Measurements from ENCODE around the gene SEMA6B.

Gene SEMA6B

GRCh38 chr19:4538601-4538954, 20.9 kb downstream of the SEMA6B start:
- TF ChIP-seq FOXP2 (optimal IDR thresholded peaks at IDR 0.05; ENCODE audit: borderline replicate concordance, extremely low read depth, extremely low read length, insufficient read depth) (no peak), REST (IDR thresholded peaks at IDR 0.05; ENCODE audit: insufficient read depth in 1 of 2, low read depth in 2 of 2, low read length in 2 of 2) (no peak), TAF1 (IDR thresholded peaks at IDR 0.05; ENCODE audit: borderline replicate concordance, insufficient read depth, low read length) (no peak), POLR2AphosphoS5 (IDR thresholded peaks at IDR 0.05; ENCODE audit: low read depth, low read length) (no peak), SIN3A (IDR thresholded peaks at IDR 0.05; ENCODE audit: borderline replicate concordance, insufficient read depth, low read length) (no peak)

GRCh38 chr19:4537953-4538600, 21.4 kb downstream of the SEMA6B start:
- no peak for TF ChIP-seq SIN3A (IDR thresholded peaks at IDR 0.05; ENCODE audit: borderline replicate concordance, insufficient read depth, low read length)
- TF ChIP-seq TAF1 (IDR thresholded peaks at IDR 0.05; ENCODE audit: borderline replicate concordance, insufficient read depth, low read length): no peak
- no peak for TF ChIP-seq REST (IDR thresholded peaks at IDR 0.05; ENCODE audit: insufficient read depth in 1 of 2, low read depth in 2 of 2, low read length in 2 of 2)
- no peak for TF ChIP-seq POLR2AphosphoS5 (IDR thresholded peaks at IDR 0.05; ENCODE audit: low read depth, low read length)
- no peak for TF ChIP-seq FOXP2 (optimal IDR thresholded peaks at IDR 0.05; ENCODE audit: borderline replicate concordance, extremely low read depth, extremely low read length, insufficient read depth)

DNA sequence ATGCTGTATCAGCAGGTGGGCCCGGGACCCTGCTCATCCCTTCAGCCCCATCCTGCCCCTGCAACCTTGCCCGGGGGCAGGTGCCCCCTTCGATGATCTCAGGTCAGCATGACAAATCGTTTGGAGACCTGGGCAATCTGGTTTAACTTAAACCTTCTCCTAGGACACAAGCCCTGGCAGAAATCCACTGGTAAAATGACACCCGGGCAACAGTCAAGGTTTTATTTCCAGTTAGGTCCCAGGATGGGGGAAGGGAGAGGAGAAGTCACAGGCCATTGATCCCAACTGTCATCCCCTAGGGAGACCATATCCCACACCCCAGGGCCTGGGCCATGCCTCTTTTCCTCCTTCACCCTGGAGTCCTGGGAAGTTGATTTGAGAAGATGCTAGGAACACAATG, 22.7 kb downstream of the SEMA6B start:
- TF ChIP-seq POLR2AphosphoS5 (IDR thresholded peaks at IDR 0.05; ENCODE audit: low read depth, low read length) (no peak), TAF1 (IDR thresholded peaks at IDR 0.05; ENCODE audit: borderline replicate concordance, insufficient read depth, low read length) (no peak), REST (IDR thresholded peaks at IDR 0.05; ENCODE audit: insufficient read depth in 1 of 2, low read depth in 2 of 2, low read length in 2 of 2) (no peak), FOXP2 (optimal IDR thresholded peaks at IDR 0.05; ENCODE audit: borderline replicate concordance, extremely low read depth, extremely low read length, insufficient read depth) (no peak), SIN3A (IDR thresholded peaks at IDR 0.05; ENCODE audit: borderline replicate concordance, insufficient read depth, low read length) (no peak)

DNA sequence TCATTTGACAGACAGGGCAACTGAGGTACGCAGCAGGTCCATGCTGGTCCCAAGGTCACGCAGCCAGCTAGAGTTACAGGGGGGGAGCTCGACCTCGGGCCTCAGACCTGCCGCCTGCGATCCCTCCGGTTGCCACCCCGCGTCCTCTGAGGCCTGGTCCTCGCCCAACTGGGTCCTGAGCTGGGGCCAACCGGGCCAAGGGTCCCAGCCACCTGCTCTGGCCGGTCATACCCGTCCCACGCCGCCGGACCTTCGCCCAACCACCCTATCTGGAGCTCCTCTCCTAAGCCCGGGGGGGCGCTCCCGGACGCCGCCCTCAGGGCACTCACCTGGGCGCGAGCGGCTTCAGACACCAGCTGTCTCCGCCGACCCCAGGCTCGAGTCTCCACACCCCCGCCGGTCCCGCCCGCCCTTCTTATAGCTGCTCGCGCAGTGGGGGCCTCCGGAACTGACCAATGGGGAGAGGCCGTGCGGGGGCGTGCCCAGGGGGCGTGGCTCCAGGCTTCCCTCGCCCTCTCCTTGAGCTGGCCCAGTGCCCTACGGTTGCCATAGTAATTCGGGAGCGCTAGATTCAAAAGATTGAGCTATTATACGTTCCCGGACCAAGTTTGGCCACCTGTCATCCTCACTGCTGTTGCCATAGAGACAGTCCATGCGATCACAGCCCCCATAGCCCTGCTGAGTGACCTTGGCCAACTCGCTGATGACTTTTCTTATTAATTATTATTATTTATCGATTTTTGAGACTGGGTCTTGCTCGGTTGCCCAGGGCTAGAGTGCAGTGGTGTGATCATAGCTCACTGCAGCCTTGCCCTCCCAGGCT, 24.4 kb downstream of the SEMA6B start, which contains the start of gene PLIN5:
Gene PLIN5, minus strand, starts transcription at position 389 of the 823 bp plus-strand sequence. CDS start 1,150 bp downstream, outside the sequence.
- no peak for TF ChIP-seq POLR2AphosphoS5 (IDR thresholded peaks at IDR 0.05; ENCODE audit: low read depth, low read length)
- no peak for TF ChIP-seq TAF1 (IDR thresholded peaks at IDR 0.05; ENCODE audit: borderline replicate concordance, insufficient read depth, low read length)
- no peak for TF ChIP-seq REST (IDR thresholded peaks at IDR 0.05; ENCODE audit: insufficient read depth in 1 of 2, low read depth in 2 of 2, low read length in 2 of 2)
- TF ChIP-seq SIN3A (IDR thresholded peaks at IDR 0.05; ENCODE audit: borderline replicate concordance, insufficient read depth, low read length): no peak
- TF ChIP-seq FOXP2 (optimal IDR thresholded peaks at IDR 0.05; ENCODE audit: borderline replicate concordance, extremely low read depth, extremely low read length, insufficient read depth): no peak
